HepG2 (cell line): ENCODE data around the gene MRPL27. TPM values are rescaled to one million over a fixed set of nuclear protein-coding genes. Genes with fewer than 3 reads are reported as not detected.

Experiments used
- GATAD1 ChIP-seq: IDR thresholded peaks from 2 replicates; pipeline ENCODE4 v1.6.1; 2016; ENCODE audit warnings: missing genetic modification reagents, missing compliant biosample characterization
- KDM5B ChIP-seq: sonication (generic); formaldehyde crosslinking; IDR thresholded peaks from 2 replicates; pipeline ENCODE4 v1.4.0; 2020; ENCODE audit warnings: missing genetic modification reagents, mild to moderate bottlenecking, borderline replicate concordance
- KMT2A ChIP-seq: sonication (generic); formaldehyde crosslinking; IDR thresholded peaks from 2 replicates; pipeline ENCODE4 v1.4.0; 2020; ENCODE audit warnings: missing genetic modification reagents
- MBD4 ChIP-seq: IDR thresholded peaks from 2 replicates; pipeline ENCODE4 v1.6.1; 2012; ENCODE audit warnings: low read length, inconsistent platforms, borderline replicate concordance
- MXD4 ChIP-seq: IDR thresholded peaks from 2 replicates; pipeline ENCODE4 v1.6.1; 2016; ENCODE audit warnings: mild to moderate bottlenecking, missing biosample characterization, missing genetic modification reagents
- ZMAT3 ChIP-seq: sonication (generic); formaldehyde crosslinking; conservative IDR thresholded peaks from 2 replicates; pipeline ENCODE4 v1.7.0; 2021; ENCODE audit warnings: missing genetic modification reagents
- ZNF333 ChIP-seq: sonication (generic); formaldehyde crosslinking; IDR thresholded peaks from 2 replicates; pipeline ENCODE4 v1.4.0; 2020; ENCODE audit warnings: mild to moderate bottlenecking, missing genetic modification reagents, borderline replicate concordance
- ZNF460 ChIP-seq: sonication (generic); formaldehyde crosslinking; IDR thresholded peaks from 2 replicates; pipeline ENCODE4 v1.5.1; 2020; ENCODE audit warnings: missing genetic modification reagents, mild to moderate bottlenecking, borderline replicate concordance
- ZNF660 ChIP-seq: sonication (generic); formaldehyde crosslinking; IDR thresholded peaks from 2 replicates; pipeline ENCODE4 v1.5.1; 2020; ENCODE audit warnings: mild to moderate bottlenecking, low read depth, missing genetic modification reagents, borderline replicate concordance
- ZNF878 ChIP-seq: sonication (generic); formaldehyde crosslinking; IDR thresholded peaks from 2 replicates; pipeline ENCODE4 v1.8.1; 2023; ENCODE audit warnings: mild to moderate bottlenecking, missing genetic modification reagents, moderate library complexity
- ZSCAN25 ChIP-seq: sonication (generic); formaldehyde crosslinking; IDR thresholded peaks from 2 replicates; pipeline ENCODE4 v1.8.0; 2022; ENCODE audit warnings: mild to moderate bottlenecking, missing genetic modification reagents
- polyA plus RNA-seq, 8 experiments: library from polyadenylated mRNA; depleted of rRNA in 3 of 8; stranded (reverse) in 7 of 8; unstranded in 1 of 8; fragments of >200 nt; fragmentation: Illumina TruSeq in 4 of 8; extraction: Trizol in 4 of 8; gene quantifications; 2 replicates each; pipeline versions ENCODE4 v1.2.1 to v1.2.3, GENCODE V29; 2011 to 2016; ENCODE audit warnings: low read depth in 4 of 8, missing spikeins in 1 of 8, mixed read lengths in 1 of 8; ENCODE audit not compliant: insufficient read depth in 1 of 8
- total RNA-seq, 5 experiments: library from RNA; depleted of rRNA; stranded (reverse); fragments of >200 nt; fragmentation: Illumina TruSeq; extraction: Trizol; gene quantifications; 2 replicates each; pipeline ENCODE4 v1.2.3, GENCODE V29; 2016; ENCODE audit warnings: low read depth in 1 of 5
- TF ChIP-seq, protein P1 (sequence below): sonication (generic); formaldehyde crosslinking; IDR thresholded peaks from 2 replicates; pipeline ENCODE4 v1.4.0; 2020; ENCODE audit warnings: missing genetic modification reagents
- TF ChIP-seq, protein P2 (sequence below): sonication (generic); formaldehyde crosslinking; IDR thresholded peaks from 2 replicates; pipeline ENCODE4 v1.4.0; 2020; ENCODE audit warnings: missing genetic modification reagents, borderline replicate concordance
- TF ChIP-seq, protein P3 (sequence below): IDR thresholded peaks from 2 replicates; pipeline ENCODE4 v1.6.1; 2018; ENCODE audit warnings: missing genetic modification reagents, mild to moderate bottlenecking, missing compliant biosample characterization
- TF ChIP-seq, protein P4 (sequence below): sonication (generic); formaldehyde crosslinking; IDR thresholded peaks from 2 replicates; pipeline ENCODE4 v1.5.1; 2020; ENCODE audit warnings: mild to moderate bottlenecking, moderate library complexity, missing genetic modification reagents

MRPL27 gene
- total and polyA plus RNA-seq, 2 of the 13 experiments (the other 11 are each of a cell fraction or from before 2014, with no cell fraction given), result 137 to 217 TPM

DNA sequence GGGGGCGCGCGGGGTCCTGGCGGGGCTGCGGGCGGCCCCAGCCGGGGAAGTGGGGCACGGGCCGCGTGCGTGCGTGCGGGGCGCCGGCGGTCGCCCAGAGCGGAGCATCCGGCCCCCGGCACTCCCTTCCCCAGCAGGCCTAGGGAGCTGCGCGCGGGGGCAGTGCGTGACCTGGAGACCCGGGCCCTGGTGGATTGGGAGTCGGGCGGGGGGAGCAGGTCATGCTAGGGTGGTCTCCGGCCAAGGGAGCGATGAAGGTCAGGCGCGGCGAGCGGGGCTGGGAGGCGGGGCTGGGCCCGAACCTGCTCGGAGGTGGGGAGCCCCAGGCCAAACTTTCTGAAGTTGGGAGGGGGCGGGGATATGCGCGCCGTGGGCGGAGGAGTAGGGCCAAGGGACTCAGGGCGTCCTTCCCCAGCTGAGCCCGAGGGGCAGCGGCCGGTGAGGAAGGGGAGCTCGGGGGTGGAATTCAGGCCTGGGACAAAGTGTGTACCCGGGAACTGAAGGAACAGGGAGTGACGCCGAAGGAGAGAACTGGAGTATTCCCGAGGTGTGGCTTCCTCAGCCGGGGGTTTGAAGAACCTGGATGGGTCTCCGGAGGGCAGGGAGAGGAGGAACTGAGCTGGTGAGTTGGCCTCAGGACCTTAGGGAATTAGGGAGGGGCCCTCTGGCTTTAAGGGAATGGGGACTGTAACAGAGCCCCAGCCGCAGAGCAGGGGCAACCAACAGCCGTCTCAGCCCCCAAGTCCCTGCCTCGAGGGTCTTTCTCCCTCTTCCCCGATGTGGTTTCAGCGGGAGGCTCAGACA lies 26.5 kb downstream of the MRPL27 start (continued):
- TF ChIP-seq, protein P1, sequence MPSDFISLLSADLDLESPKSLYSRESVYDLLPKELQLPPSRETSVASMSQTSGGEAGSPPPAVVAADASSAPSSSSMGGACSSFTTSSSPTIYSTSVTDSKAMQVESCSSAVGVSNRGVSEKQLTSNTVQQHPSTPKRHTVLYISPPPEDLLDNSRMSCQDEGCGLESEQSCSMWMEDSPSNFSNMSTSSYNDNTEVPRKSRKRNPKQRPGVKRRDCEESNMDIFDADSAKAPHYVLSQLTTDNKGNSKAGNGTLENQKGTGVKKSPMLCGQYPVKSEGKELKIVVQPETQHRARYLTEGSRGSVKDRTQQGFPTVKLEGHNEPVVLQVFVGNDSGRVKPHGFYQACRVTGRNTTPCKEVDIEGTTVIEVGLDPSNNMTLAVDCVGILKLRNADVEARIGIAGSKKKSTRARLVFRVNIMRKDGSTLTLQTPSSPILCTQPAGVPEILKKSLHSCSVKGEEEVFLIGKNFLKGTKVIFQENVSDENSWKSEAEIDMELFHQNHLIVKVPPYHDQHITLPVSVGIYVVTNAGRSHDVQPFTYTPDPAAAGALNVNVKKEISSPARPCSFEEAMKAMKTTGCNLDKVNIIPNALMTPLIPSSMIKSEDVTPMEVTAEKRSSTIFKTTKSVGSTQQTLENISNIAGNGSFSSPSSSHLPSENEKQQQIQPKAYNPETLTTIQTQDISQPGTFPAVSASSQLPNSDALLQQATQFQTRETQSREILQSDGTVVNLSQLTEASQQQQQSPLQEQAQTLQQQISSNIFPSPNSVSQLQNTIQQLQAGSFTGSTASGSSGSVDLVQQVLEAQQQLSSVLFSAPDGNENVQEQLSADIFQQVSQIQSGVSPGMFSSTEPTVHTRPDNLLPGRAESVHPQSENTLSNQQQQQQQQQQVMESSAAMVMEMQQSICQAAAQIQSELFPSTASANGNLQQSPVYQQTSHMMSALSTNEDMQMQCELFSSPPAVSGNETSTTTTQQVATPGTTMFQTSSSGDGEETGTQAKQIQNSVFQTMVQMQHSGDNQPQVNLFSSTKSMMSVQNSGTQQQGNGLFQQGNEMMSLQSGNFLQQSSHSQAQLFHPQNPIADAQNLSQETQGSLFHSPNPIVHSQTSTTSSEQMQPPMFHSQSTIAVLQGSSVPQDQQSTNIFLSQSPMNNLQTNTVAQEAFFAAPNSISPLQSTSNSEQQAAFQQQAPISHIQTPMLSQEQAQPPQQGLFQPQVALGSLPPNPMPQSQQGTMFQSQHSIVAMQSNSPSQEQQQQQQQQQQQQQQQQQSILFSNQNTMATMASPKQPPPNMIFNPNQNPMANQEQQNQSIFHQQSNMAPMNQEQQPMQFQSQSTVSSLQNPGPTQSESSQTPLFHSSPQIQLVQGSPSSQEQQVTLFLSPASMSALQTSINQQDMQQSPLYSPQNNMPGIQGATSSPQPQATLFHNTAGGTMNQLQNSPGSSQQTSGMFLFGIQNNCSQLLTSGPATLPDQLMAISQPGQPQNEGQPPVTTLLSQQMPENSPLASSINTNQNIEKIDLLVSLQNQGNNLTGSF (CRISPR knock-in tag), result no peak
- TF ChIP-seq ZNF333, result peak; percentile 58; the same call in 1 of the 2 replicates
- no peak for TF ChIP-seq MBD4
- no peak for TF ChIP-seq ZSCAN25 (CRISPR knock-in tag)
- TF ChIP-seq ZNF660 (CRISPR knock-in tag), result no peak
- no peak for TF ChIP-seq MXD4 (CRISPR knock-in tag)
- TF ChIP-seq, protein P2, sequence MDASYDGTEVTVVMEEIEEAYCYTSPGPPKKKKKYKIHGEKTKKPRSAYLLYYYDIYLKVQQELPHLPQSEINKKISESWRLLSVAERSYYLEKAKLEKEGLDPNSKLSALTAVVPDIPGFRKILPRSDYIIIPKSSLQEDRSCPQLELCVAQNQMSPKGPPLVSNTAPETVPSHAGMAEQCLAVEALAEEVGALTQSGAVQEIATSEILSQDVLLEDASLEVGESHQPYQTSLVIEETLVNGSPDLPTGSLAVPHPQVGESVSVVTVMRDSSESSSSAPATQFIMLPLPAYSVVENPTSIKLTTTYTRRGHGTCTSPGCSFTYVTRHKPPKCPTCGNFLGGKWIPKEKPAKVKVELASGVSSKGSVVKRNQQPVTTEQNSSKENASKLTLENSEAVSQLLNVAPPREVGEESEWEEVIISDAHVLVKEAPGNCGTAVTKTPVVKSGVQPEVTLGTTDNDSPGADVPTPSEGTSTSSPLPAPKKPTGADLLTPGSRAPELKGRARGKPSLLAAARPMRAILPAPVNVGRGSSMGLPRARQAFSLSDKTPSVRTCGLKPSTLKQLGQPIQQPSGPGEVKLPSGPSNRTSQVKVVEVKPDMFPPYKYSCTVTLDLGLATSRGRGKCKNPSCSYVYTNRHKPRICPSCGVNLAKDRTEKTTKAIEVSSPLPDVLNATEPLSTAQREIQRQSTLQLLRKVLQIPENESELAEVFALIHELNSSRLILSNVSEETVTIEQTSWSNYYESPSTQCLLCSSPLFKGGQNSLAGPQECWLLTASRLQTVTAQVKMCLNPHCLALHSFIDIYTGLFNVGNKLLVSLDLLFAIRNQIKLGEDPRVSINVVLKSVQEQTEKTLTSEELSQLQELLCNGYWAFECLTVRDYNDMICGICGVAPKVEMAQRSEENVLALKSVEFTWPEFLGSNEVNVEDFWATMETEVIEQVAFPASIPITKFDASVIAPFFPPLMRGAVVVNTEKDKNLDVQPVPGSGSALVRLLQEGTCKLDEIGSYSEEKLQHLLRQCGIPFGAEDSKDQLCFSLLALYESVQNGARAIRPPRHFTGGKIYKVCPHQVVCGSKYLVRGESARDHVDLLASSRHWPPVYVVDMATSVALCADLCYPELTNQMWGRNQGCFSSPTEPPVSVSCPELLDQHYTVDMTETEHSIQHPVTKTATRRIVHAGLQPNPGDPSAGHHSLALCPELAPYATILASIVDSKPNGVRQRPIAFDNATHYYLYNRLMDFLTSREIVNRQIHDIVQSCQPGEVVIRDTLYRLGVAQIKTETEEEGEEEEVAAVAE (CRISPR knock-in tag), result peak; percentile 55; the same call in 1 of the 2 replicates
- TF ChIP-seq, protein P3, sequence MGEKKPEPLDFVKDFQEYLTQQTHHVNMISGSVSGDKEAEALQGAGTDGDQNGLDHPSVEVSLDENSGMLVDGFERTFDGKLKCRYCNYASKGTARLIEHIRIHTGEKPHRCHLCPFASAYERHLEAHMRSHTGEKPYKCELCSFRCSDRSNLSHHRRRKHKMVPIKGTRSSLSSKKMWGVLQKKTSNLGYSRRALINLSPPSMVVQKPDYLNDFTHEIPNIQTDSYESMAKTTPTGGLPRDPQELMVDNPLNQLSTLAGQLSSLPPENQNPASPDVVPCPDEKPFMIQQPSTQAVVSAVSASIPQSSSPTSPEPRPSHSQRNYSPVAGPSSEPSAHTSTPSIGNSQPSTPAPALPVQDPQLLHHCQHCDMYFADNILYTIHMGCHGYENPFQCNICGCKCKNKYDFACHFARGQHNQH (CRISPR knock-in tag), result no peak
- TF ChIP-seq KMT2A (CRISPR knock-in tag), result peak; percentile 54; the same call in 1 of the 2 replicates
- peak; percentile 45; the same call in 1 of the 2 replicates for TF ChIP-seq GATAD1 (CRISPR knock-in tag)
- TF ChIP-seq KDM5B (CRISPR knock-in tag), result no peak
- TF ChIP-seq, protein P4, sequence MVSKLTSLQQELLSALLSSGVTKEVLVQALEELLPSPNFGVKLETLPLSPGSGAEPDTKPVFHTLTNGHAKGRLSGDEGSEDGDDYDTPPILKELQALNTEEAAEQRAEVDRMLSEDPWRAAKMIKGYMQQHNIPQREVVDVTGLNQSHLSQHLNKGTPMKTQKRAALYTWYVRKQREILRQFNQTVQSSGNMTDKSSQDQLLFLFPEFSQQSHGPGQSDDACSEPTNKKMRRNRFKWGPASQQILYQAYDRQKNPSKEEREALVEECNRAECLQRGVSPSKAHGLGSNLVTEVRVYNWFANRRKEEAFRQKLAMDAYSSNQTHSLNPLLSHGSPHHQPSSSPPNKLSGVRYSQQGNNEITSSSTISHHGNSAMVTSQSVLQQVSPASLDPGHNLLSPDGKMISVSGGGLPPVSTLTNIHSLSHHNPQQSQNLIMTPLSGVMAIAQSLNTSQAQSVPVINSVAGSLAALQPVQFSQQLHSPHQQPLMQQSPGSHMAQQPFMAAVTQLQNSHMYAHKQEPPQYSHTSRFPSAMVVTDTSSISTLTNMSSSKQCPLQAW (CRISPR knock-in tag), result no peak
- no peak for TF ChIP-seq ZNF460 (CRISPR knock-in tag)
- no peak for TF ChIP-seq ZNF878
- TF ChIP-seq ZMAT3, result no peak; the same call in 1 of the 2 replicates
